CD4-positive, alpha-beta T cell (primary cell): ENCODE results near the gene CLEC16A. TPM values are rescaled to one million over a fixed set of nuclear protein-coding genes. Genes with fewer than 3 reads are reported as not detected.
A peak's percentile ranks its signal among the peaks of the same experiment; 100 is the strongest.

Source experiments
- ATAC-seq: fragments of 200-7000 bp; cut with Tn5 transposase; one replicate; pipeline ENCODE4 v1.10.0; 2022; ENCODE audit warnings: mild to moderate bottlenecking; ENCODE audit not compliant: poor library complexity
- CTCF ChIA-PET: fragments of 350-600 bp; sonication (Branson Sonifier 250); formaldehyde crosslinking; loops from one replicate; lab custom pipeline; 2021; ENCODE audit warnings: antibody characterized with exemption, inconsistent platforms; lab: Charles Lee
- POLR2A ChIA-PET: fragments of 350-600 bp; sonication (Branson Sonifier 250); formaldehyde crosslinking; loops from one replicate; lab custom pipeline; 2021; ENCODE audit warnings: antibody characterized with exemption, inconsistent platforms; lab: Charles Lee
- DNase-seq, 14 experiments: peaks; one replicate each; pipeline ENCODE4 v3.0.0-alpha.2; 2013 to 2020; ENCODE audit warnings: mixed read lengths in 2 of 14
- H3K27ac ChIP-seq, 2 donors: one replicate each; pipeline versions ENCODE4 v1.5.1 to v1.7.0; 2013; ENCODE audit warnings: low read length in 2 of 2, low read depth in 1 of 2, mild to moderate bottlenecking in 1 of 2
- H3K27me3 ChIP-seq, 2 experiments: 1 replicate in 1 of 2; 2 replicates in 1 of 2; pipeline versions ENCODE4 v1.6.1 to v1.7.0; 2013; ENCODE audit warnings: low read length in 2 of 2, control low read depth in 1 of 2, mild to moderate bottlenecking in 1 of 2, moderate library complexity in 1 of 2; ENCODE audit not compliant: insufficient read depth in 2 of 2, control insufficient read depth in 1 of 2
- H3K36me3 ChIP-seq: one replicate; pipeline ENCODE4 v1.6.1; 2013; ENCODE audit warnings: low read length, control low read depth; ENCODE audit not compliant: insufficient read depth
- H3K4me1 ChIP-seq: one replicate; pipeline ENCODE4 v1.6.1; 2013; ENCODE audit warnings: low read length, control low read depth; ENCODE audit not compliant: insufficient read depth
- H3K4me3 ChIP-seq: one replicate; pipeline ENCODE4 v1.5.1; 2013; ENCODE audit warnings: mild to moderate bottlenecking, low read length, moderate library complexity
- H3K9me3 ChIP-seq, 2 experiments: 1 replicate in 1 of 2; 2 replicates in 1 of 2; pipeline versions ENCODE4 v1.6.1 to v1.7.0; 2013; ENCODE audit warnings: low read length in 2 of 2, mild to moderate bottlenecking in 2 of 2, control low read depth in 1 of 2, moderate library complexity in 1 of 2; ENCODE audit not compliant: control insufficient read depth in 1 of 2, insufficient read depth in 1 of 2
- H3K27ac Mint-ChIP-seq: one replicate; pipeline ENCODE4 v1.8.0; 2020; ENCODE audit warnings: mixed read lengths
- H3K27me3 Mint-ChIP-seq: one replicate; pipeline ENCODE4 v1.8.0; 2021; ENCODE audit warnings: mixed read lengths
- H3K36me3 Mint-ChIP-seq: one replicate; pipeline ENCODE4 v1.8.0; 2021; ENCODE audit warnings: low read depth, mixed read lengths
- H3K4me1 Mint-ChIP-seq: one replicate; pipeline ENCODE4 v1.8.0; 2021; ENCODE audit warnings: low read depth, mixed read lengths
- H3K4me3 Mint-ChIP-seq: one replicate; pipeline ENCODE4 v1.8.0; 2020; ENCODE audit warnings: mild to moderate bottlenecking, mixed read lengths
- H3K9me3 Mint-ChIP-seq: one replicate; pipeline ENCODE4 v1.8.0; 2020; ENCODE audit warnings: mixed read lengths
- intact Hi-C, 2 experiments: fragments of 100-400 bp; cut with DNase I in 1 of 2; cut with micrococcal nuclease in 1 of 2; formaldehyde crosslinking; loops; one replicate each; pipeline versions ENCODE4 v1.15.1 to v1.9.0; 2023 to 2025; cut with DNase I, micrococcal nuclease
- total RNA-seq, 174 experiments: library from RNA in 2 of 174; stranded (reverse) in 2 of 174; gene quantifications; one replicate each; pipeline ENCODE4 v1.2.3 and lab custom pipeline; 2021 to 2026
- TF ChIP-seq, protein P1 (sequence below): fragments of 200-600 bp; IDR thresholded peaks from one replicate; pipeline ENCODE4 v1.8.0; 2022; ENCODE audit warnings: antibody characterized with exemption, mild to moderate bottlenecking

Gene CLEC16A
- total RNA-seq, 2 experiments from 2014 or later = 21.7 to 22.7 TPM

DNA sequence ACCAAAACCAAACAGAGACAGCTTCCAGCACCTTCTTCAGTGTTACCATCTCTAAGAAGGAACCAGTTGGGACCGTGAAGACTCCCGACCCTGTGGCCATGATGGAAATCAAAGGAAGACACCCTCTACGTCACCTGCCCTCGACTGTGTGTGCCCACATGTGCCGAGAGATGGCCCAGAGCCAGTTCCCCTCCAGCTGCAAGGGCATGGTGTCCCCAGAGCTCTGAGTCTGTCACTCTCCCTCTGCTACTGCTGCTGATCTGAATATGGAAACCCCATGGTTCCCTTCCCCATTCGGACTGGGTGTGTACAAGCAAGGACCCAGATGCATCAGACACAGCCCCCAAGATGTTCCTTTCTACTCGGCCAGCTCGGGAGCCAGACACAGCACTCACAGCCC lies 235.2 kb downstream of the CLEC16A start:
- Mint-ChIP-seq H3K4me3 (no peak overlapping the region), H3K9me3 (no peaks in the 10 kb centered on the region), H3K36me3 (peaks cover 33% of the 10 kb centered on the region), H3K27ac (no peak overlapping the region), H3K27me3 (no peaks in the 10 kb centered on the region), H3K4me1 (peaks cover 7% of the 10 kb centered on the region)
- peaks cover 6% of the 10 kb centered on the region for H3K36me3 ChIP-seq
- ATAC-seq (no peak), DNase-seq (peak in 2 of 14 experiments; percentile 19 to 31)
- H3K4me1 ChIP-seq = peaks cover 9% of the 10 kb centered on the region
- POLR2A ChIA-PET = no interaction called here
- no peak overlapping the region for H3K4me3 ChIP-seq
- intact Hi-C loops = loop anchor here in 1 of 2 experiments (10.0 kb wide), 1 partner anchor 265 kb away; no protein-coding TSS in a partner anchor
- no peaks in the 10 kb centered on the region for H3K27me3 ChIP-seq
- no peaks in the 10 kb centered on the region for H3K9me3 ChIP-seq
- TF ChIP-seq, protein P1, sequence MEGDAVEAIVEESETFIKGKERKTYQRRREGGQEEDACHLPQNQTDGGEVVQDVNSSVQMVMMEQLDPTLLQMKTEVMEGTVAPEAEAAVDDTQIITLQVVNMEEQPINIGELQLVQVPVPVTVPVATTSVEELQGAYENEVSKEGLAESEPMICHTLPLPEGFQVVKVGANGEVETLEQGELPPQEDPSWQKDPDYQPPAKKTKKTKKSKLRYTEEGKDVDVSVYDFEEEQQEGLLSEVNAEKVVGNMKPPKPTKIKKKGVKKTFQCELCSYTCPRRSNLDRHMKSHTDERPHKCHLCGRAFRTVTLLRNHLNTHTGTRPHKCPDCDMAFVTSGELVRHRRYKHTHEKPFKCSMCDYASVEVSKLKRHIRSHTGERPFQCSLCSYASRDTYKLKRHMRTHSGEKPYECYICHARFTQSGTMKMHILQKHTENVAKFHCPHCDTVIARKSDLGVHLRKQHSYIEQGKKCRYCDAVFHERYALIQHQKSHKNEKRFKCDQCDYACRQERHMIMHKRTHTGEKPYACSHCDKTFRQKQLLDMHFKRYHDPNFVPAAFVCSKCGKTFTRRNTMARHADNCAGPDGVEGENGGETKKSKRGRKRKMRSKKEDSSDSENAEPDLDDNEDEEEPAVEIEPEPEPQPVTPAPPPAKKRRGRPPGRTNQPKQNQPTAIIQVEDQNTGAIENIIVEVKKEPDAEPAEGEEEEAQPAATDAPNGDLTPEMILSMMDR = no peak
- no peak overlapping the region for H3K27ac ChIP-seq
- CTCF ChIA-PET = no interaction called here

DNA sequence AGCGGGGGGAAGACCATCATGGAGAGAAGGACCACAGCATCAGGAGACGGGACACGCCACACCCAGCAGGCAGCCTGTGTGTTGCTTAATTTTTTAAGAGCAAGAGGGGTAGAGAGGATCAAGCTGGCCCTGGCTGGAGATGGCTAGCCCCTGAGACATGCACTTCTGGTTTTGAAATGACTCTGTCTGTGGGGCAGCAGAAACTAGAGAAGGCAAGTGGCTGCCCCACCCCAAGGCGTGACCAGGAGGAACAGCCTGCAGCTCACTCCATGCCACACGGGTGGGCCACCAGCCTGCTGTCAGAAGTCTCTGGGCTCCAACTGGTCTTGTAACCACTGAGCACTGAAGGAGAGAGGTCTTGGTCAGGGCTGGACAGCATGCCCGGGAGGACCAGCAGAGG lies 236.1 kb downstream of the CLEC16A start:
- ChIA-PET CTCF (no interaction called here), POLR2A (no interaction called here)
- TF ChIP-seq, protein P1 = no peak
- H3K27ac Mint-ChIP-seq = no peak overlapping the region
- no peaks in the 10 kb centered on the region for H3K4me1 Mint-ChIP-seq
- Histone ChIP-seq H3K36me3 (peaks cover 6% of the 10 kb centered on the region), H3K4me1 (peaks cover 9% of the 10 kb centered on the region), H3K9me3 (no peaks in the 10 kb centered on the region), H3K4me3 (no peak overlapping the region), H3K27ac (no peak overlapping the region), H3K27me3 (no peaks in the 10 kb centered on the region)
- DNase-seq (peak in 3 of 14 experiments; percentile 6 to 34 (median 32)), ATAC-seq (no peak)
- H3K4me3 Mint-ChIP-seq = no peak overlapping the region
- intact Hi-C loops = no loop called here
- H3K36me3 Mint-ChIP-seq = peaks cover 25% of the 10 kb centered on the region
- no peaks in the 10 kb centered on the region for H3K27me3 Mint-ChIP-seq
- H3K9me3 Mint-ChIP-seq = no peaks in the 10 kb centered on the region

DNA sequence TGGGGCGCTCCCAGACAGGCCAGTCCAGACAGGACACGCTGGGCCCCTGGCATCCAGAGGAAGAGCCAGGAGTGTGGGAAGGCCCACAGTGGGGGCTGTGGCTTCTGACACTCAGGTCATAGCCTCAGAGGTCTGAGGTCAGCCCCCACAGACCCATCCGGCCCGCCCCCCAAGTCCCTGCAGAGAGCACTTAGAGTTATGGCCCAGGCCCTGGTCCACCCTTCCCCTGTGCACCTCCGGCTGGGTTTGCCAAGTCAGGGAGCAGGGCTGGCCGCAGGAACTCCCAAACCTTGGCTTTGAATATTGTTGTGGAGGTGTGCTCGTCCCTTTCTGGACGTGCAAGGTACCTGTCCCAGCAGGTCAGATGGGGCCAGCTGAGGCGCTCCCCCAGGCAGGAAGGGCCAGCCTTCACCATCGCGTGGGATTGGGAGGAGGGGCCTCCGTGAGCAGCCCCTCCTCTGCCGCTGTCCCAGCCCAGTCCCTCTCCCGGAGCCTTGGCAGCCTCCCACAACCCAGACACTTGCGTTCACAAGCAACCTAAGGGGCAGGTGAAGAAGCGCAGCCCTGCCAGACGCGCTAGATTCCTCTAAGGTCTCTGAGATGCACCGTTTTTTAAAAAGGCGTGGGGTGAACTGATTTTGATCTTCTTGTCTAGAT lies 237.0 kb downstream of the CLEC16A start:
- CTCF ChIA-PET = no interaction called here
- Mint-ChIP-seq H3K27ac (no peak overlapping the region), H3K9me3 (no peaks in the 10 kb centered on the region), H3K4me1 (no peaks in the 10 kb centered on the region), H3K4me3 (no peak overlapping the region), H3K36me3 (peaks cover 23% of the 10 kb centered on the region), H3K27me3 (no peaks in the 10 kb centered on the region)
- no peaks in the 10 kb centered on the region for H3K9me3 ChIP-seq
- POLR2A ChIA-PET = no interaction called here
- H3K36me3 ChIP-seq = peaks cover 6% of the 10 kb centered on the region
- H3K4me1 ChIP-seq = peaks cover 9% of the 10 kb centered on the region
- no peaks in the 10 kb centered on the region for H3K27me3 ChIP-seq
- H3K4me3 ChIP-seq = no peak overlapping the region
- ATAC-seq (no peak), DNase-seq (no peak)
- TF ChIP-seq, protein P1 = no peak
- H3K27ac ChIP-seq = no peak overlapping the region
- intact Hi-C loops = no loop called here
